Endothelial cell of umbilical vein (primary cell): ENCODE data around the gene C6orf89. TPM values are rescaled to one million over a fixed set of nuclear protein-coding genes. Genes with fewer than 3 reads are reported as not detected.

Experiments used
- BruUV-seq: library from RNA; stranded (reverse); fragments of 400-500 nt; replicated peaks from 2 replicates; lab custom pipeline; 2021; lab: Mats Ljungman, UMichigan
- CTCF ChIA-PET: fragments of 300-600, 350-600 bp; sonication (Branson Sonifier 250); formaldehyde crosslinking; loops from one replicate; lab custom pipeline; 2021; ENCODE audit warnings: antibody characterized with exemption, inconsistent platforms; lab: Charles Lee
- POLR2A ChIA-PET: fragments of 300-600, 350-600 bp; sonication (Branson Sonifier 250); formaldehyde crosslinking; loops from one replicate; lab custom pipeline; 2021; ENCODE audit warnings: antibody characterized with exemption, inconsistent platforms; lab: Charles Lee
- DNase-seq: peaks from one replicate; pipeline ENCODE4 v3.0.0-alpha.2; 2011; ENCODE audit warnings: low read depth, low spot score
- FAIRE-seq: peaks from 2 replicates; lab custom pipeline; 2011; peaks lifted over from hg19 to GRCh38; lab: Jason Lieb, UNC
- H2AFZ ChIP-seq: 2 replicates; pipeline ENCODE4 v1.6.0; 2012; ENCODE audit warnings: low read depth, low read length, control low read depth, inconsistent platforms
- H3K27ac ChIP-seq: 2 replicates; pipeline ENCODE4 v1.5.1; 2011; ENCODE audit warnings: low read depth, mild to moderate bottlenecking, control low read depth, low read length, moderate library complexity; ENCODE audit not compliant: insufficient read depth
- H3K27me3 ChIP-seq, 2 experiments: 2 replicates each; pipeline versions ENCODE4 v1.6.0 to v1.6.1; 2011; ENCODE audit warnings: low read length in 2 of 2, mixed read lengths in 1 of 2; ENCODE audit not compliant: control insufficient read depth in 2 of 2, insufficient read depth in 2 of 2
- H3K36me3 ChIP-seq, 2 experiments: 2 replicates in 1 of 2; 3 replicates in 1 of 2; pipeline ENCODE4 v1.5.1; 2011; ENCODE audit warnings: low read length in 2 of 2, mild to moderate bottlenecking in 1 of 2, moderate library complexity in 1 of 2; ENCODE audit not compliant: control insufficient read depth in 2 of 2, insufficient read depth in 2 of 2; ENCODE audit errors: extremely low read depth in 1 of 2
- H3K4me1 ChIP-seq: 3 replicates; pipeline ENCODE4 v1.5.1; 2011; ENCODE audit warnings: mild to moderate bottlenecking, low read length; ENCODE audit not compliant: control insufficient read depth, insufficient read depth; ENCODE audit errors: extremely low read depth
- H3K4me2 ChIP-seq: 2 replicates; pipeline ENCODE4 v1.6.1; 2011; ENCODE audit warnings: low read length, control low read depth, mixed read lengths; ENCODE audit not compliant: insufficient read depth
- H3K4me3 ChIP-seq, 3 experiments: fragments of 200-600 bp in 1 of 3; sonication (generic), shearing (Covaris generic) in 1 of 3; replicated peaks in 1 of 3; 2 replicates each; pipeline ENCODE4 v1.5.1; 2011 to 2016; ENCODE audit warnings: control low read depth in 3 of 3, low read length in 3 of 3, mild to moderate bottlenecking in 2 of 3, inconsistent platforms in 1 of 3, low read depth in 1 of 3, moderate library complexity in 1 of 3; ENCODE audit not compliant: insufficient read depth in 1 of 3
- H3K79me2 ChIP-seq: 2 replicates; pipeline ENCODE4 v1.6.0; 2012; ENCODE audit warnings: low read length, inconsistent platforms; ENCODE audit not compliant: control insufficient read depth, insufficient read depth
- H3K9ac ChIP-seq: replicated peaks from 2 replicates; pipeline ENCODE3; 2011; ENCODE audit warnings: low read length, control low read depth; ENCODE audit not compliant: insufficient read depth; ENCODE audit errors: extremely low read depth
- H3K9me1 ChIP-seq: replicated peaks from 3 replicates; pipeline ENCODE4 v1.6.0; 2011; ENCODE audit warnings: mild to moderate bottlenecking, low read length; ENCODE audit not compliant: control insufficient read depth, insufficient read depth; ENCODE audit errors: extremely low read depth
- H3K9me3 ChIP-seq: replicated peaks from 2 replicates; pipeline ENCODE4 v1.5.1; 2012; ENCODE audit warnings: low read length, inconsistent platforms; ENCODE audit not compliant: control insufficient read depth, insufficient read depth
- H4K20me1 ChIP-seq: replicated peaks from 2 replicates; pipeline ENCODE3; 2011; ENCODE audit warnings: mild to moderate bottlenecking, low read length; ENCODE audit not compliant: control insufficient read depth, insufficient read depth; ENCODE audit errors: extremely low read depth
- CTCF ChIP-seq, 2 donors: IDR thresholded peaks; 1 replicate in 1 of 2; 2 replicates in 1 of 2; pipeline ENCODE4 v1.5.1; 2011; ENCODE audit warnings: low read length in 2 of 2, mild to moderate bottlenecking in 2 of 2, moderate library complexity in 2 of 2, control low read depth in 1 of 2, inconsistent platforms in 1 of 2, low read depth in 1 of 2; ENCODE audit not compliant: insufficient read depth in 1 of 2; ENCODE audit errors: extremely low read depth in 1 of 2
- EZH2 ChIP-seq: IDR thresholded peaks from 2 replicates; pipeline ENCODE4 v1.6.1; 2012; ENCODE audit warnings: borderline replicate concordance, low read depth, mild to moderate bottlenecking, moderate library complexity, low read length, inconsistent platforms; ENCODE audit not compliant: severe bottlenecking
- FOS ChIP-seq: IDR thresholded peaks from 2 replicates; pipeline ENCODE4 v1.6.1; 2011; ENCODE audit warnings: mild to moderate bottlenecking, low read length, moderate library complexity, borderline replicate concordance; ENCODE audit not compliant: insufficient read depth
- GATA2 ChIP-seq: IDR thresholded peaks from 2 replicates; pipeline ENCODE4 v1.7.0; 2011; ENCODE audit warnings: low read depth, mild to moderate bottlenecking, moderate library complexity, mixed read lengths, low read length; ENCODE audit not compliant: insufficient read length, insufficient read depth
- JUN ChIP-seq: IDR thresholded peaks from 2 replicates; pipeline ENCODE4 v1.6.1; 2011; ENCODE audit warnings: borderline replicate concordance, low read depth; ENCODE audit not compliant: insufficient read length, insufficient read depth
- MAX ChIP-seq: IDR thresholded peaks from 2 replicates; pipeline ENCODE4 v1.6.1; 2011; ENCODE audit not compliant: insufficient read depth, insufficient read length
- MYC ChIP-seq: IDR thresholded peaks from one replicate; pipeline ENCODE4 v1.6.1; 2011; ENCODE audit warnings: mild to moderate bottlenecking, low read depth, low read length
- POLR2A ChIP-seq: IDR thresholded peaks from 2 replicates; pipeline ENCODE4 v1.6.1; 2012; ENCODE audit warnings: low read depth, mild to moderate bottlenecking, control low read depth, low read length
- POLR2AphosphoS5 ChIP-seq: IDR thresholded peaks from 2 replicates; pipeline ENCODE4 v1.6.1; 2012; ENCODE audit warnings: low read depth, mild to moderate bottlenecking, control low read depth, low read length, moderate library complexity; ENCODE audit not compliant: insufficient read depth
- dilution Hi-C: fragments of 300-500 bp; cut with MboI; formaldehyde crosslinking; loops from one replicate; pipeline ENCODE4 v1.15.0; 2019; ENCODE audit warnings: low sequenced_read_pairs; ENCODE audit not compliant: extremely low pct_ligation_motif_present
- intact Hi-C: fragments of 100-400 bp; cut with micrococcal nuclease; formaldehyde crosslinking; loops from one replicate; pipeline ENCODE4 v1.10.0; 2022
- polyA plus RNA-seq, 4 experiments: library from polyadenylated mRNA; depleted of rRNA in 3 of 4; stranded (reverse) in 3 of 4; unstranded in 1 of 4; fragments of >200 nt; gene quantifications; 2 replicates each; pipeline versions ENCODE4 v1.2.1 to v1.2.3, GENCODE V29; 2011 to 2012; ENCODE audit warnings: missing spikeins in 1 of 4
- total RNA-seq: library from RNA; stranded (reverse); gene quantifications from 2 replicates; pipeline ENCODE4 v1.2.3, GENCODE V29; 2021

C6orf89 gene
- total and polyA plus RNA-seq, 2 donors (not counting 3 experiments of a cell fraction or from before 2014, with no cell fraction given): 18.2 to 34.0 TPM

GRCh38 chr6:36847991-36848390 lies 37.8 kb upstream of the C6orf89 start:
- POLR2A ChIA-PET: no interaction called here
- Histone ChIP-seq H2AFZ (peak overlapping the region; percentile 52), H3K4me3 (no peak overlapping the region), H3K4me2 (no peak overlapping the region), H3K79me2 (no peaks in the 10 kb centered on the region), H3K9ac (no peak overlapping the region), H3K4me1 (peaks cover 21% of the 10 kb centered on the region), H3K9me3 (no peaks in the 10 kb centered on the region), H3K36me3 (no peaks in the 10 kb centered on the region), H3K27me3 (no peaks in the 10 kb centered on the region), H3K9me1 (no peaks in the 10 kb centered on the region), H4K20me1 (no peaks in the 10 kb centered on the region), H3K27ac (no peak overlapping the region)
- intact Hi-C loops (no loop called here), dilution Hi-C loops (no loop called here)
- CTCF ChIA-PET: interaction anchor here (0.7 to 8.7 kb wide), 7 partner anchors 16 to 170 kb away, joined by 3 to 552 read pairs (median 5); no protein-coding TSS in a partner anchor
- no TSS peak for BruUV-seq
- no peak for TF ChIP-seq JUN
- no peak for TF ChIP-seq MYC
- no peak for TF ChIP-seq MAX
- no peak for TF ChIP-seq FOS
- TF ChIP-seq GATA2: no peak
- TF ChIP-seq EZH2: no peak
- no peak for TF ChIP-seq CTCF (IDR thresholded peaks at IDR 0.05; ENCODE audit: extremely low read depth in 1 of 2, insufficient read depth in 1 of 2, low read depth in 1 of 2, low read length in 2 of 2)
- no peak for TF ChIP-seq POLR2AphosphoS5
- no peak for TF ChIP-seq POLR2A
- FAIRE-seq (peak; percentile 12), DNase-seq (no peak)
